Measurements from ENCODE around the gene CSRNP3.

GRCh38 chr2:165593081-165593480, 123.6 kb downstream of the CSRNP3 start:
- TF ChIP-seq, protein P1, sequence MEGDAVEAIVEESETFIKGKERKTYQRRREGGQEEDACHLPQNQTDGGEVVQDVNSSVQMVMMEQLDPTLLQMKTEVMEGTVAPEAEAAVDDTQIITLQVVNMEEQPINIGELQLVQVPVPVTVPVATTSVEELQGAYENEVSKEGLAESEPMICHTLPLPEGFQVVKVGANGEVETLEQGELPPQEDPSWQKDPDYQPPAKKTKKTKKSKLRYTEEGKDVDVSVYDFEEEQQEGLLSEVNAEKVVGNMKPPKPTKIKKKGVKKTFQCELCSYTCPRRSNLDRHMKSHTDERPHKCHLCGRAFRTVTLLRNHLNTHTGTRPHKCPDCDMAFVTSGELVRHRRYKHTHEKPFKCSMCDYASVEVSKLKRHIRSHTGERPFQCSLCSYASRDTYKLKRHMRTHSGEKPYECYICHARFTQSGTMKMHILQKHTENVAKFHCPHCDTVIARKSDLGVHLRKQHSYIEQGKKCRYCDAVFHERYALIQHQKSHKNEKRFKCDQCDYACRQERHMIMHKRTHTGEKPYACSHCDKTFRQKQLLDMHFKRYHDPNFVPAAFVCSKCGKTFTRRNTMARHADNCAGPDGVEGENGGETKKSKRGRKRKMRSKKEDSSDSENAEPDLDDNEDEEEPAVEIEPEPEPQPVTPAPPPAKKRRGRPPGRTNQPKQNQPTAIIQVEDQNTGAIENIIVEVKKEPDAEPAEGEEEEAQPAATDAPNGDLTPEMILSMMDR (IDR thresholded peaks at IDR 0.05) = no peak
- TF ChIP-seq POLR2A (IDR thresholded peaks at IDR 0.05) = no peak

Data from heart left ventricle (tissue), 13 donors.